Lower leg skin (tissue), 3 donors: ENCODE data around the gene TRABD.

ENCODE experiments used
- CTCF ChIP-seq, 3 donors: fragments of 450-650 bp; IDR thresholded peaks; one replicate each; pipeline ENCODE4 v1.5.1; 2016; ENCODE audit warnings: antibody characterized with exemption in 3 of 3, mild to moderate bottlenecking in 3 of 3, moderate library complexity in 2 of 3
- POLR2A ChIP-seq, 2 donors: fragments of 450-650 bp; IDR thresholded peaks; one replicate each; pipeline ENCODE4 v1.6.1; 2016 to 2017; ENCODE audit warnings: antibody characterized with exemption in 2 of 2, mild to moderate bottlenecking in 1 of 2, moderate library complexity in 1 of 2

GRCh38 chr22:50148166-50148500 lies 37.6 kb upstream of the TRABD start:
- TF ChIP-seq CTCF (IDR thresholded peaks at IDR 0.05) (no peak), POLR2A (IDR thresholded peaks at IDR 0.05) (no peak)
